GM12872 (cell line): ENCODE data around the gene RCAN1.

Experiments
- CTCF ChIP-seq: IDR thresholded peaks from 3 replicates; pipeline ENCODE4 v1.5.1; 2011; ENCODE audit warnings: low read depth, mild to moderate bottlenecking, low read length, moderate library complexity; ENCODE audit not compliant: insufficient read depth

The RCAN1 gene

GRCh38 chr21:34502480-34503106 lies 112.3 kb downstream of the RCAN1 start:
- TF ChIP-seq CTCF: no peak

GRCh38 chr21:34501716-34502115 lies 113.2 kb downstream of the RCAN1 start:
- TF ChIP-seq CTCF: no peak

GRCh38 chr21:34500191-34500590 lies 114.7 kb downstream of the RCAN1 start:
- no peak for TF ChIP-seq CTCF

GRCh38 chr21:34499116-34499515 lies 115.8 kb downstream of the RCAN1 start:
- TF ChIP-seq CTCF: no peak

GRCh38 chr21:34498623-34499022 lies 116.3 kb downstream of the RCAN1 start:
- no peak for TF ChIP-seq CTCF
